Right lung (tissue), 5 donors: ENCODE data around the gene IFT81. TPM values are rescaled to one million over a fixed set of nuclear protein-coding genes. Genes with fewer than 3 reads are reported as not detected.
A peak's percentile ranks its signal among the peaks of the same experiment; 100 is the strongest.
"Not testable (repeated sequence)": the region's sequence is repeated elsewhere in the genome, so short reads cannot be mapped to it uniquely, and the experiment has no call there.

Experiments used
- DNase-seq, 2 donors: peaks; one replicate each; pipeline ENCODE4 v3.0.0-alpha.2; 2013
- polyA plus RNA-seq, 5 donors: library from polyadenylated mRNA; unstranded; fragments of 120-200 nt; gene quantifications; one replicate each; pipeline versions ENCODE4 v1.2.1 to v1.2.3, GENCODE V29; 2013; ENCODE audit warnings: inconsistent platforms in 1 of 5, low replicate concordance in 1 of 5; ENCODE audit not compliant: insufficient read length in 5 of 5, insufficient read depth in 1 of 5

The IFT81 gene
- polyA plus RNA-seq, 5 donors, result 30.8 to 49.5 (median 44.2) TPM

DNA sequence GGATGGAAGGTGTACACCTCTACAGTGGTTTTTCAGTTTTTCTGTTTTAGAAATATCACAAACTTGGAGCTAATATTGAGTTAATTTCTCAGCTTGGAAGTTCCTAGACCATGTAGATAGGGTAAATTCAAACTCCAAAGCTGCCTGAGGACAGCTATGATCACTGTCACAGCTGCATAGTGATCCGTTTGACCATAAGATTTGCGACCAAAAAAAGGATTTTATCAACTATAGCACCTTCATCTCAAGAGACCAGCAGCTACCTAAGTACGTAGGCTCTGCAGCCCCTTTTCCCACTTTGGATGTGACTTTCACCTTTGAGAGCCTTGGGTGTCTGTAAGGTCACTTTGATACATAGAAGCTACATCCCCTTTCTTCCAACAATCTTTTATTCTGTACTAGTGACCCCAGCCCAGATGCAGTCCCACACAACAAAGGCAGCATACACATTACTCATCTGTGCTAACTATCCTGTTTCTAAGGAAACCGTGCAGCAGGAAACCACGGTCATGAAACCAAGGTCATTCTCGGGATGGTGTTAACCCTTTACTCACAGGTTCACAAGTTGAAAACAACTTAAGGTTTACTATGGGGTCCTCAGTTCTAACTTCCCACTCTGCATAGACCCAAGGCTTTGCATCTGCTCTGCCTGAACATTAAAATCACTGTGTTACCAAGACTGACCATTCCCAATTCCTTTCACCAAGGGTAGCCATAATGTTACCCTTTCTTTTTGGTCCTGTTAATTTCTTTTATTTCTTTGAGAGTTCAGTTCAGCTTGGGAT is 75.4 kb downstream of the IFT81 start:
- no peak for DNase-seq

- DNase-seq, result no peak
These were observed 75.9 kb downstream of the IFT81 start for GRCh38 chr12:110200124-110200417.

DNA sequence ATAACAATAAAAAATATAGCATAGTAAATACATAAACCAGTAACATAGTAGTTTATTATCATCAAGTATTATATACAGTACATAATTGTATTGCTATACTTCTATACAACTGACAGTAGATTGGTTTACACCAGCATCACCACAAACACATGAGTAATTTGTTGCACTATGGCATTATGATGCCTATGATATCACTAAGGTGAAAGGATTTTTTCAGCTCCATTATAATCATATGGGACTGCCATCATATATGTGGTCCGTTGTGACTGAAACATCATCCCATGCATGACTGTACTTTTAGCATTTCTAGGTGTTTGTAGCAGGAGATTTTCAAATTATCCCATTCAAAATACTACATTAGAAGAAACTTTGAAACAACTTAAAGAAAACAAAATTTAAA is 77.8 kb downstream of the IFT81 start:
- DNase-seq, result no peak

GRCh38 chr12:110203546-110203945 is 79.4 kb downstream of the IFT81 start:
- no peak for DNase-seq

DNA sequence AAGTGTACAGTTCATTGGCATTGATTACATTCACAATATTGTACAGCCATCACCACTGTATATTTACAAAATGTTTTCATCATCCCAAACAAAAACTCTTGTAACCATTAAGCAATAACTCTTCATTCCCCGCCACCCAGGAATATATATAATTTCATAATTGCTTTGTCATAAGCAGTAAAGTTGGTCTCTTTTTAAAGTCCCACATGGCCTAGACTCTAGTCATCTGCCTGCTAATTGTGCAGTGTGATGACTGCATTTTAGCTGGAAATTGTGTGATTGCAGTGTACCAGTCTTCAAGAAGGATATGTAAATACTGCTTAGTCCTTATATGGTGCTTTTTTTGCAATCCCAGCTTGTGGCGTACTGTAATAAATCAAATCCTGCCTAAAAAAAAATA is 81.8 kb downstream of the IFT81 start:
- no peak for DNase-seq

- DNase-seq, result not testable (repeated sequence)
These were observed 87.7 kb downstream of the IFT81 start for GRCh38 chr12:110211639-110212536.

DNA sequence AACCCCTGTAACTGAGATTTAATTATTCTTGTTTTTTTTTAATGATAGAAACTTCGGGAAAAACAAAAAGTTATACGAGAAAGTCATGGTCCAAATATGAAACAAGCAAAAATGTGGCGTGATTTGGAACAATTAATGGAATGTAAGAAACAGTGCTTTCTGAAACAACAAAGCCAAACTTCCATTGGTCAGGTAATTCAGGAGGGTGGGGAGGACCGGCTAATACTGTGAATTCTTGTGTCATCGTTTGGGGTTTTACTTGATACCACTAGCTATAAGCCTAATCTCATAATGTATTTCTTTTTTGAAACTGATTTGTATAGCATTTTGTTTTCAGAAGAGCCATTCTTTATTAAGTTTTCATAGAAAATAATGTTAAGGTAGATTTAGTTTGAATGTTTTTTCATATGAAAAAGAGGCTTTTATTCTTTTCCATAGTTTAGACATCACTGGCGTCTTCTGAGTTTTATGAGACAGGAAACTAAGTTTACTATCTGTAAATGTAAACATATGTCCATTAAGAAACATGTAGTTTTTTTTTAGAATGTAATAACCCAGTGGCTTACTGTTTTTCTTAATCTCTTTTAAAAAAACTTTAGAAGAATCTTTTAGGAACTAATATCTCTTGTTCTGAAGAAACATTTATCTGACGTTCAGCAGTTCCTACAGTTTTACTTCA is 94.0 kb downstream of the IFT81 start:
- DNase-seq, result no peak

DNA sequence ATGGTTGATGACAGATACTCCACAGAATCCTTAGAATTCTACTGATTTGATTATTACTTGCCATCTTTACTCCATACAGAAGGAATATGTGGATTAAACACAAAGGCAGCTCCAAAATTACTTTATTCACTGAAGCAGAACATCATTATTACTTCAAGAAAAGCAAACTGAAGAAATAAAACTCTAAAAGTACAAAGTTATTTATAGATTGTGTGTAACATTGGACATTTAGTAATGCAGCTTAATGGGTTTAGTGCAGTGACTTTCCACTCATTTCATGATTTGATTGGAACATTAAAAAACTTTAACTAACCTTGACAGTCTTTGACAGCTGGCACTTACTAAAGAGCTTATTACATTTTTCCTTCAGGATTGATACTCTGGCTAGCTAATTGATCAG is 97.9 kb downstream of the IFT81 start:
- DNase-seq, result no peak

DNA sequence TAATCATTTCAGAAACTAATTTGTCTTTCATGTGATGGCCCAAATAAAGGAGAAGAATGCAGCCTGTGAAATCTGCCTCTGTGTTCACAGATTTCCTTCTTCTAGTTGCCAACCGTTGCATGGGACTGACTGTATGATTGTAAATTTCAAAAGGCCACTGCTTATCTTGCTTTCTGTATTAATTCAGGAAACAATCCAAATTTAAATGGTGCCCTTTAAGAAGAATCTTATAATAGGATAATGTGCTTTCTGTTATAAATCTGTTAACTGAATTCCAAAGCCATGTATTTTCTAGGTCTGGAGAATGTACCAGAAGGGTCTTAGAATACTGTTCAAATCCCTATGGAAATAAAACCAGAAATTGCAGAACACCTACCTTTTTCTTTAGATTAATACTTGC is 98.3 kb downstream of the IFT81 start:
- no peak for DNase-seq

DNA sequence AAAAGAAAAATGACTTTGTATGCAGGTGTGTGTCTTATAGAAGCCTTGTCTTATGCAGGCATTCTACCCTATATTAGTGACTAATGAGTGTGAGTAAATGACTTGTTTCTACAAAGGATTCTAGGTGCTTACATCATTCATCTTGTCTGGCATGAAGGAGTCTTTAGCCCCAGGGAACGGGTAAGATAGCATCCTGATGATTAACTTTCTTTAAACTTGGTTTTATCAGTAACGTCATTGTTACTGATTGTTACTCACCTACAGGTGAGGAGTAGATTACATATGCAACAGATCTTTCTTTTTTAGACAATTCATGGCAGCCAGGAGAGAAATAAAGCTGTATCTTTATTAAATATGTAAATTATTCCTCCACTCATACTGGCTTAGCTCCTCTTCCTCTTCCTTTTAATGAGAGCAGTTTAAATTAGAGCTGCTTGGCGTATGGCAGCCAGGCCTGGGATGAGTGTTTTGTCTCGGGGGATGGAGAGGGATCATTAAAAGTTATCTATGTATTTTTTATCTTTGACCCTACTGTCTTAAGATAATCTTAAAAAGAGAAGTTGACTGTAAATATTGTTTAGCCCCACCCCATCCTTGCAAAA is 99.7 kb downstream of the IFT81 start:
- DNase-seq, result no peak

GRCh38 chr12:110224379-110225304 is 100.5 kb downstream of the IFT81 start:
- peak; percentile 49 to 62 for DNase-seq

- DNase-seq, result no peak
These were observed 103.0 kb downstream of the IFT81 start for GRCh38 chr12:110227138-110227537.

- not testable (repeated sequence) for DNase-seq
These were observed 104.2 kb downstream of the IFT81 start for GRCh38 chr12:110228348-110228747.

- no peak for DNase-seq
These were observed 104.6 kb downstream of the IFT81 start for GRCh38 chr12:110228756-110229155.

- no peak for DNase-seq
These were observed 105.3 kb downstream of the IFT81 start for GRCh38 chr12:110229409-110229808.

GRCh38 chr12:110230655-110231054 is 106.5 kb downstream of the IFT81 start:
- no peak for DNase-seq

DNA sequence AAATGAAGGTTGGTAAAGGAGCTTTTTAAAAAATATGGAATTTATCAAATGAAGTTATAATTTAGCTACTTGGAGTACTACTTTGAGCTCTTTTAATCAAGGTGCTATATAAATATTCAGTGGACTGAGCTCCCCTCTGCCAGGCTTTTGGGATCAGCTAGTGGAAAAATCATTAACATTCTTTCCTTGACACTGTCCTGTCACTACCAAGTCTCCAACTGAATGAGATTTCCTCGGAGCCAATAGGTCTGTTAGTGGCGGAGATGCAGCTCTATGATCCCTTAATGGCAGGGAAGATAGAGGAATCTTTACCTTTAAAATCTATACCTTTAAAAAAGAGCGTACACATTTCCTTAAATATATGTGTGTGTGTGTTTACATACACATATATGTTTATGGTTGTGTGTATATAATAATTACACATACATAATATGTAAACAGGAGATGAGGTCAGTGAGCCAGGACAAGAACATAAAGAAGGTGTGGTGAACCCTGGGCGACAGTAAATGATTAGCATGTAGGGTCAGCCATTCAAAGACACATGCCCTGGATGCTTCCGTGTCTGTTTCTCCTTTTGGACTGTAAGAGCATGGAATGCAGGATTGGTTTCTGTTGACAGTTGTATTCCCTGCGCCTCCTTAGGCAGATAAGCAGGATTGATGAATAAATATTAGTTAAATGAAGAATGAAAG is 109.2 kb downstream of the IFT81 start:
- no peak for DNase-seq

DNA sequence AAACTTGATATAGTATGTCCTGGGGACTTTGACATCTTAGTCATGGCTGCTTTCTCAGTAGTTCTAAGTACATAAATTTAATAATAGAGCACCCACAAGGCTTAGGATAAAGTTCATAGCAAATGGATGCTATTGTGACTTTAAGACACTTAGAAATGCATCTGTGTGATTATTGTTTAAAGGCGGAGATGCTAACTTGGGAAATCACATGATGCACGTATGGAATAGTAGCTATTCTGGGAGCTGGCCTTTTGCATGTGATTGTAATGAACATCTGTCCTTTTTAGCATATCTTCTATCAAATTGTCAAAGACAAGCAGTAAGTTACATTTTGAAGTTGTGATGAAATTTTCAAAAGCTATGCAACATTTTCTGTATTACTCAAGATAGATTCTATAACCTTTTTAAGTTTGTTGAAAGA is 110.2 kb downstream of the IFT81 start:
- DNase-seq, result no peak

GRCh38 chr12:110234755-110235154 is 110.6 kb downstream of the IFT81 start:
- DNase-seq, result no peak

- no peak for DNase-seq
These were observed 111.2 kb downstream of the IFT81 start for GRCh38 chr12:110235383-110235782.
